Left ventricle myocardium inferior (tissue), 1 donor: ENCODE data around the gene SLC4A1. TPM values are rescaled to one million over a fixed set of nuclear protein-coding genes. Genes with fewer than 3 reads are reported as not detected.

Source experiments
- DNase-seq: peaks from one replicate; pipeline ENCODE4 v3.0.0-alpha.2; 2020
- H3K27ac ChIP-seq: fragments of 200-600 bp; replicated peaks from 2 replicates; pipeline ENCODE4 v1.8.0; 2021
- H3K27me3 ChIP-seq: fragments of 200-600 bp; 2 replicates; pipeline ENCODE4 v1.8.0; 2021; ENCODE audit warnings: low read depth
- H3K36me3 ChIP-seq: fragments of 200-600 bp; 2 replicates; pipeline ENCODE4 v1.8.0; 2021
- H3K4me1 ChIP-seq: fragments of 200-600 bp; 2 replicates; pipeline ENCODE4 v1.8.0; 2021
- H3K4me3 ChIP-seq: fragments of 200-600 bp; 2 replicates; pipeline ENCODE4 v1.8.0; 2021; ENCODE audit warnings: mild to moderate bottlenecking, moderate library complexity
- H3K9me3 ChIP-seq: fragments of 200-600 bp; replicated peaks from 2 replicates; pipeline ENCODE4 v1.8.0; 2021
- CTCF ChIP-seq: fragments of 200-600 bp; IDR thresholded peaks from 2 replicates; pipeline ENCODE4 v1.8.0; 2021; ENCODE audit warnings: antibody characterized with exemption, mild to moderate bottlenecking, borderline replicate concordance
- intact Hi-C: fragments of 100-400 bp; cut with micrococcal nuclease; formaldehyde crosslinking; loops from one replicate; pipeline ENCODE4 v1.11.0; 2022
- total RNA-seq: library from RNA; stranded (reverse); fragmentation: NEBNext Ultra II Directional; extraction: Animal tissue kit (Norgen Biotek cat#: 25700); gene quantifications from one replicate; pipeline ENCODE4 v1.2.1, GENCODE V29; 2021
- donor health status: DM: no; HTN: yes; CAD: no; lungs with severe emphysema.

The SLC4A1 gene
- total RNA-seq, 1 donor from 2014 or later = not detected

DNA sequence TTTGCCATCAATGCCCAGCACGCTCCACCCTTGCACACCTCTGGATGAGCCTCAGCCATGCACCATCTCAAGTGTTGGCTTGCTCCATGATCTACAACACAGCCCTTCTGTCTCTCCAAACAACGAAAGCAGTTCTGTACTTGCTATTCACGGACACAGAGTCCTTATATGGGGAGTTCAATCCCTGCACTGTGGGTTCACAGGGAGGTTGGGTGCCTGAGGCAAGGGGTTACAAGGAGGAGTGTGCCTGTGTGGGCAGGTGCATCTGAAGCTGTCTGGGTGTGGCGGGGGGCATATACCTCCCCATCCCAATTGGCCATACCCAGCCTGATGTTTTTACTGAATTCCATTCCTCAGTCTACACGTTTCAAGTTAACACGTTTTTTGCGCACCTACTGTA is 46.1 kb upstream of the SLC4A1 start:
- Histone ChIP-seq H3K27ac (no peak overlapping the region), H3K36me3 (no peaks in the 10 kb centered on the region), H3K4me3 (no peak overlapping the region), H3K9me3 (no peaks in the 10 kb centered on the region), H3K4me1 (peaks cover 11% of the 10 kb centered on the region), H3K27me3 (peaks cover 83% of the 10 kb centered on the region)
- DNase-seq = no peak
- TF ChIP-seq CTCF = no peak
- intact Hi-C loops = no loop called here

- Histone ChIP-seq H3K4me3 (no peak overlapping the region), H3K9me3 (no peaks in the 10 kb centered on the region), H3K27ac (no peak overlapping the region), H3K36me3 (no peaks in the 10 kb centered on the region), H3K27me3 (peaks cover 78% of the 10 kb centered on the region), H3K4me1 (peaks cover 26% of the 10 kb centered on the region)
- no peak for TF ChIP-seq CTCF
- intact Hi-C loops = no loop called here
- no peak for DNase-seq
Measured at GRCh38 chr17:44312396-44313104, 44.6 kb upstream of the SLC4A1 start.

DNA sequence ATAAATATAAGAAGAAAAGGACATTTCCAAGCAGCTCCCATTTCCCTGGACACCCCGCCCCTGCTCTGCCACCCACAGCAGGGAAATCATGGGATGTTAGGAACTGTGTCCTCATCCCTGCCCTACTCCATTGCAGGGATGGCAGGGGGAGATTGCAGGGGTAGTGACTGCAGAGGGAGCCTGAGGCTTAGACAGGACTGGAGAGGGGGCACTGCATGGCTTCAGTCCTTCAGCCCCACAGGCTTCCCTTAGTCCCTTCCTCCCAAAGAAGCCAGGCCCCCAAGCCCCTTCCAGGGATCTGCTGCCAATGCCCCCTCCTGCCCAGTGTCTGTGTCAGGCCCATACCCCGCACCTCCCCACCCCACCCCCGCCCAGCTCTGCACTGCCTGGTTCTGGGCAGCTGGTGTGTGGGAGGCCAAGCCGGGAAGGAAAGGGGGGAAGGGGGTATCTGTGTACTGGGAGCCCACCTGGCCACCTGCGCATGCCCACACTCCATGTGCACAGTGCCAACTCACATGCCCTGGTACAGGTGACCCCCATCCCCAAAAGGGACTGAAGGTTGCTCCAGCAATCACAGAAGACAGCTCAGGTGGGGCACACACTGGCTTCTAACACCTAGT is 43.7 kb upstream of the SLC4A1 start:
- no peak for TF ChIP-seq CTCF
- H3K36me3 ChIP-seq = no peaks in the 10 kb centered on the region
- peaks cover 78% of the 10 kb centered on the region for H3K27me3 ChIP-seq
- no peaks in the 10 kb centered on the region for H3K9me3 ChIP-seq
- no peak for DNase-seq
- peaks cover 30% of the 10 kb centered on the region for H3K4me1 ChIP-seq
- no peak overlapping the region for H3K4me3 ChIP-seq
- no peak overlapping the region for H3K27ac ChIP-seq
- intact Hi-C loops = no loop called here

DNA sequence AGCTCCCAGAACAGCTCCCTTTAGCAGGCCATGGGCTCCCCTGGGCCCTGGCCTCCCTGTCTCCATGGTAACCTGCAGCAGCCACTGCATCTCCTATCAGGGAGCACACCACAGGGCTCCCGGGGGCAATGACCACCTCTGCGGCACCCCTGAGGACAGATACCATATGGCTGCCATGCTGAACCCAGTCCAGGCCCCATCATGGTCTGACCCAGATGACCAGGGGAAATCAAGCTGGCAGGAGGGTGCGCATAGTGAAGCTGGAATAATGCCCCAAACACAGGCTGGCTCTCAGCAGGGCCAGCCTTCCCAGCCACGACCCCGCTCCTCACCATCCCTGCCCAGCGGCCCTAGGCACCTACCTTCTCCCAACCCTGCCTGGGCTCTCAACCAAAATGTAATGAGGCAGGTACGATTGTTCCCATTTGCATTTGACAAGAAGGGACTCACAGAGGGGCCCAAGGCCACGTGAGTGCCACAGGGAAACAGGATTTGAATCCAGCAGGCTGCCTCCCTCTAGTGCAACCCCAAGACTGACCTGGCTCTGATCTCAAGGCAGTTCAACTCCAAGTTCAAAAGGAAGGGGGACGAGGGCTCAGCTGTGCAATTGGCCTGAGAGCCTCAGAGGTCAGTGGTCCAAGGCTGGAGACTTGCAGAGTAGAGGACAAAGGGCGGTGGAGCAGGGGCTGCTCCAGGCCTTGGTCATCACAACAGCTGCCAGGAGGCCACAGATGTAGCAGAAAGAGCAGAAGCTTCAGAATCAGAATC is 42.9 kb upstream of the SLC4A1 start:
- intact Hi-C loops = no loop called here
- H3K36me3 ChIP-seq = no peaks in the 10 kb centered on the region
- no peak overlapping the region for H3K27ac ChIP-seq
- peaks cover 78% of the 10 kb centered on the region for H3K27me3 ChIP-seq
- peaks cover 30% of the 10 kb centered on the region for H3K4me1 ChIP-seq
- no peak for DNase-seq
- H3K4me3 ChIP-seq = no peak overlapping the region
- no peak for TF ChIP-seq CTCF
- no peaks in the 10 kb centered on the region for H3K9me3 ChIP-seq

DNA sequence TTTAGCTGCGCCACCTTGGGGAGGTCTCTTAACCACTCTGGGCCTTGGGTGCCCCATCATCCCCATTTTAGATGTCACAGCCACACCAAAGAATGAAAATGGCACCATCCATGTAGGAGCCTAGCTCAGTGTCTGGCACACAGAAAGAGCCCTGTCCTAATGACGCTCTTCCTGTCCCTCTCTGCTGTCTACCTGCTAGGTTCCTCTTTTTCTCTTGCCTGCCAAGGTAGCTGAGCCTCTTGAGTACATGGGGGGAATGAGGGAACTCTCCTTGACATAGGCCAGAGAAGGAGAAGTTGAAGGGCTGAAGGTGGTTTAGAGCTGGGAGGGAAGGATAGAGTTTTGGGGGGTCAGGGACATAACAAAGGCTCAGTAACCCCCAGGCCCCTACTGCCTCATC is 42.3 kb upstream of the SLC4A1 start:
- intact Hi-C loops = no loop called here
- TF ChIP-seq CTCF = no peak
- Histone ChIP-seq H3K27ac (no peak overlapping the region), H3K27me3 (peaks cover 78% of the 10 kb centered on the region), H3K4me1 (peaks cover 30% of the 10 kb centered on the region), H3K36me3 (no peaks in the 10 kb centered on the region), H3K9me3 (no peaks in the 10 kb centered on the region), H3K4me3 (no peak overlapping the region)
- DNase-seq = no peak
